ENCODE results near the gene VBP1.

The VBP1 gene

GRCh38 chrX:155246748-155247147 is 30.5 kb downstream of the VBP1 start:
- H2AFZ ChIP-seq (ENCODE audit: low read length), result no peak overlapping the region
- H3K36me3 ChIP-seq (ENCODE audit: insufficient read depth, low read length), result no peaks in the 10 kb centered on the region
- TF ChIP-seq, protein P1, sequence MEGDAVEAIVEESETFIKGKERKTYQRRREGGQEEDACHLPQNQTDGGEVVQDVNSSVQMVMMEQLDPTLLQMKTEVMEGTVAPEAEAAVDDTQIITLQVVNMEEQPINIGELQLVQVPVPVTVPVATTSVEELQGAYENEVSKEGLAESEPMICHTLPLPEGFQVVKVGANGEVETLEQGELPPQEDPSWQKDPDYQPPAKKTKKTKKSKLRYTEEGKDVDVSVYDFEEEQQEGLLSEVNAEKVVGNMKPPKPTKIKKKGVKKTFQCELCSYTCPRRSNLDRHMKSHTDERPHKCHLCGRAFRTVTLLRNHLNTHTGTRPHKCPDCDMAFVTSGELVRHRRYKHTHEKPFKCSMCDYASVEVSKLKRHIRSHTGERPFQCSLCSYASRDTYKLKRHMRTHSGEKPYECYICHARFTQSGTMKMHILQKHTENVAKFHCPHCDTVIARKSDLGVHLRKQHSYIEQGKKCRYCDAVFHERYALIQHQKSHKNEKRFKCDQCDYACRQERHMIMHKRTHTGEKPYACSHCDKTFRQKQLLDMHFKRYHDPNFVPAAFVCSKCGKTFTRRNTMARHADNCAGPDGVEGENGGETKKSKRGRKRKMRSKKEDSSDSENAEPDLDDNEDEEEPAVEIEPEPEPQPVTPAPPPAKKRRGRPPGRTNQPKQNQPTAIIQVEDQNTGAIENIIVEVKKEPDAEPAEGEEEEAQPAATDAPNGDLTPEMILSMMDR (conservative IDR thresholded peaks at IDR 0.05; ENCODE audit: low read length), result no peak
- TF ChIP-seq EZH2phosphoT487 (IDR thresholded peaks at IDR 0.05; ENCODE audit: borderline replicate concordance), result no peak

DNA sequence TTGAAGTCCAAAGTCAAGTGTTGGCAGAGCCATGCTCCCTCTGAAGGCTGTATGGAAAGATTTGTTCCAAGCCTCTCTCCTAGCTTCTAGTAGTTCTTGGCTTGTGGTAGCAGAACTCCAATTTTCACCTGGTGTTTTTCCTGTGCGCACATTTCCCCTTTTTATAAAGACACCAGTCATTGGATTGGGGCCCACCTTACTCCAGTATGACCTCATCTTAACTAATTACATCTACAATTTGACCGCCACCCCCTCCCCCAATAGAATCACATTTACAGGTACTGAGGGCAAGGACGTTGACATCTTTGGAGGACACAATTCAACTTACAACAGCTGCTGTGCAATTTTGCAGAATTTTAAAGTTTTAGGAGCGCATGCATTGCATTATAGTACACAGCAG is 31.2 kb downstream of the VBP1 start:
- Histone ChIP-seq H3K4me3 (ENCODE audit: low read length, poor library complexity, severe bottlenecking) (no peak overlapping the region), H3K27me3 (ENCODE audit: insufficient read depth, low read length, poor library complexity, severe bottlenecking) (no peaks in the 10 kb centered on the region), H3K4me2 (ENCODE audit: low read depth, low read length, poor library complexity, severe bottlenecking) (no peak overlapping the region), H2AFZ (ENCODE audit: low read length) (no peak overlapping the region), H3K9ac (ENCODE audit: low read depth, low read length, poor library complexity, severe bottlenecking) (no peak overlapping the region), H3K79me2 (ENCODE audit: insufficient read depth, low read length) (no peaks in the 10 kb centered on the region), H3F3A (ENCODE audit: low read depth) (no peaks in the 10 kb centered on the region), H3K36me3 (ENCODE audit: insufficient read depth, low read length) (no peaks in the 10 kb centered on the region), H3K9me3 (ENCODE audit: insufficient read depth, low read depth, low read length) (no peaks in the 10 kb centered on the region), H4K20me1 (ENCODE audit: insufficient read depth, low read length, poor library complexity, severe bottlenecking) (no peaks in the 10 kb centered on the region), H3K4me1 (ENCODE audit: insufficient read depth, low read length, poor library complexity, severe bottlenecking) (no peaks in the 10 kb centered on the region), H3K9me2 (replicated peaks; ENCODE audit: low read depth, low read length) (no peaks in the 10 kb centered on the region)
- TF ChIP-seq EZH2phosphoT487 (IDR thresholded peaks at IDR 0.05; ENCODE audit: borderline replicate concordance), result no peak
- TF ChIP-seq, protein P1 (conservative IDR thresholded peaks at IDR 0.05; ENCODE audit: low read length), result no peak

More at GRCh38 chrX:155246748-155247147, 30.5 kb downstream of the VBP1 start:
- no peaks in the 10 kb centered on the region for H4K20me1 ChIP-seq (ENCODE audit: insufficient read depth, low read length, poor library complexity, severe bottlenecking)
- H3K27me3 ChIP-seq (ENCODE audit: insufficient read depth, low read length, poor library complexity, severe bottlenecking), result no peaks in the 10 kb centered on the region
- no peaks in the 10 kb centered on the region for H3F3A ChIP-seq (ENCODE audit: low read depth)
- no peak overlapping the region for H3K4me3 ChIP-seq (ENCODE audit: low read length, poor library complexity, severe bottlenecking)
- H3K9me2 ChIP-seq (replicated peaks; ENCODE audit: low read depth, low read length), result no peaks in the 10 kb centered on the region
- no peaks in the 10 kb centered on the region for H3K9me3 ChIP-seq (ENCODE audit: insufficient read depth, low read depth, low read length)
- H3K9ac ChIP-seq (ENCODE audit: low read depth, low read length, poor library complexity, severe bottlenecking), result no peak overlapping the region
- no peaks in the 10 kb centered on the region for H3K79me2 ChIP-seq (ENCODE audit: insufficient read depth, low read length)
- H3K4me1 ChIP-seq (ENCODE audit: insufficient read depth, low read length, poor library complexity, severe bottlenecking), result no peaks in the 10 kb centered on the region
- no peak overlapping the region for H3K4me2 ChIP-seq (ENCODE audit: low read depth, low read length, poor library complexity, severe bottlenecking)

- Histone ChIP-seq H3K4me1 (ENCODE audit: insufficient read depth, low read length, poor library complexity, severe bottlenecking) (no peaks in the 10 kb centered on the region), H3K36me3 (ENCODE audit: insufficient read depth, low read length) (no peaks in the 10 kb centered on the region), H3K4me3 (ENCODE audit: low read length, poor library complexity, severe bottlenecking) (no peak overlapping the region), H3K79me2 (ENCODE audit: insufficient read depth, low read length) (no peaks in the 10 kb centered on the region), H2AFZ (ENCODE audit: low read length) (no peak overlapping the region), H3K9ac (ENCODE audit: low read depth, low read length, poor library complexity, severe bottlenecking) (no peak overlapping the region), H3F3A (ENCODE audit: low read depth) (no peaks in the 10 kb centered on the region), H3K9me2 (replicated peaks; ENCODE audit: low read depth, low read length) (no peaks in the 10 kb centered on the region), H3K27me3 (ENCODE audit: insufficient read depth, low read length, poor library complexity, severe bottlenecking) (no peaks in the 10 kb centered on the region), H3K9me3 (ENCODE audit: insufficient read depth, low read depth, low read length) (no peaks in the 10 kb centered on the region), H3K4me2 (ENCODE audit: low read depth, low read length, poor library complexity, severe bottlenecking) (no peak overlapping the region), H4K20me1 (ENCODE audit: insufficient read depth, low read length, poor library complexity, severe bottlenecking) (no peaks in the 10 kb centered on the region)
- TF ChIP-seq, protein P1 (conservative IDR thresholded peaks at IDR 0.05; ENCODE audit: low read length), result no peak
- TF ChIP-seq EZH2phosphoT487 (IDR thresholded peaks at IDR 0.05; ENCODE audit: borderline replicate concordance), result no peak
These were observed 35.1 kb downstream of the VBP1 start for GRCh38 chrX:155251391-155251790.
